ENCODE measurements around the gene STPG1. TPM values are rescaled to one million over a fixed set of nuclear protein-coding genes. Genes with fewer than 3 reads are reported as not detected.

The STPG1 gene
- total and polyA plus RNA-seq, 9 of the 15 experiments (the other 6 are each of a cell fraction or from before 2014, with no cell fraction given) = 5.0 to 11.9 (median 8.3) TPM

GRCh38 chr1:24421502-24421901, 7.9 kb upstream of the STPG1 start (continued):
- TF ChIP-seq KDM5B (IDR thresholded peaks at IDR 0.05; ENCODE audit: insufficient replicate concordance, low read depth, low read length) (no peak), ZKSCAN1 (IDR thresholded peaks at IDR 0.05; ENCODE audit: low read depth, low read length) (peak; percentile 97), ZNF583 (CRISPR knock-in tag; IDR thresholded peaks at IDR 0.05) (no peak), PTBP1 (IDR thresholded peaks at IDR 0.05; ENCODE audit: low read depth, low read length) (no peak), RAD21 (CRISPR knock-in tag; conservative IDR thresholded peaks at IDR 0.05 in 1 of 2, IDR thresholded peaks at IDR 0.05 in 1 of 2) (peak in 1 of 2 experiments; percentile 29; a peak in 2 of 4 replicates), SMARCB1 (IDR thresholded peaks at IDR 0.05; ENCODE audit: insufficient read length, low read depth) (no peak), STAG1 (CRISPR knock-in tag; IDR thresholded peaks at IDR 0.05; ENCODE audit: borderline replicate concordance) (no peak), RFX7 (CRISPR knock-in tag; IDR thresholded peaks at IDR 0.05) (no peak), ZNF445 (CRISPR knock-in tag; IDR thresholded peaks at IDR 0.05; ENCODE audit: low read depth) (no peak), CBX1 (IDR thresholded peaks at IDR 0.05; ENCODE audit: low read depth) (no peak), ZNF444 (CRISPR knock-in tag; IDR thresholded peaks at IDR 0.05) (no peak), ETV5 (CRISPR knock-in tag; IDR thresholded peaks at IDR 0.05; ENCODE audit: low read depth) (no peak), FOXK2 (conservative IDR thresholded peaks at IDR 0.05 in 1 of 2, IDR thresholded peaks at IDR 0.05 in 1 of 2; ENCODE audit: low read depth in 2 of 2) (no peak), CHD7 (IDR thresholded peaks at IDR 0.05; ENCODE audit: low read depth, low read length) (no peak), FOXK1 (CRISPR knock-in tag; IDR thresholded peaks at IDR 0.05; ENCODE audit: borderline replicate concordance) (no peak), CEBPB (tag; IDR thresholded peaks at IDR 0.05) (0 out of 2 replicates have a peak, but pooled peaks have one; percentile 8)
- TF ChIP-seq, protein P1, sequence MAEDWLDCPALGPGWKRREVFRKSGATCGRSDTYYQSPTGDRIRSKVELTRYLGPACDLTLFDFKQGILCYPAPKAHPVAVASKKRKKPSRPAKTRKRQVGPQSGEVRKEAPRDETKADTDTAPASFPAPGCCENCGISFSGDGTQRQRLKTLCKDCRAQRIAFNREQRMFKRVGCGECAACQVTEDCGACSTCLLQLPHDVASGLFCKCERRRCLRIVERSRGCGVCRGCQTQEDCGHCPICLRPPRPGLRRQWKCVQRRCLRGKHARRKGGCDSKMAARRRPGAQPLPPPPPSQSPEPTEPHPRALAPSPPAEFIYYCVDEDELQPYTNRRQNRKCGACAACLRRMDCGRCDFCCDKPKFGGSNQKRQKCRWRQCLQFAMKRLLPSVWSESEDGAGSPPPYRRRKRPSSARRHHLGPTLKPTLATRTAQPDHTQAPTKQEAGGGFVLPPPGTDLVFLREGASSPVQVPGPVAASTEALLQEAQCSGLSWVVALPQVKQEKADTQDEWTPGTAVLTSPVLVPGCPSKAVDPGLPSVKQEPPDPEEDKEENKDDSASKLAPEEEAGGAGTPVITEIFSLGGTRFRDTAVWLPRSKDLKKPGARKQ (CRISPR knock-in tag; IDR thresholded peaks at IDR 0.05) = no peak
